Mammary epithelial cell (primary cell): ENCODE data around the gene NDUFA8.

ENCODE experiments used
- EZH2 ChIP-seq: IDR thresholded peaks from 2 replicates; pipeline ENCODE4 v1.6.1; 2012; ENCODE audit warnings: low read length, inconsistent platforms, borderline replicate concordance
- TF ChIP-seq, protein P1 (sequence below), 2 donors: IDR thresholded peaks in 1 of 2; conservative IDR thresholded peaks in 1 of 2; 2 replicates each; pipeline ENCODE4 v1.5.1; 2011 to 2012; ENCODE audit warnings: inconsistent platforms in 2 of 2, low read length in 2 of 2, mild to moderate bottlenecking in 2 of 2, control low read depth in 1 of 2, low read depth in 1 of 2; ENCODE audit not compliant: insufficient read depth in 1 of 2; ENCODE audit errors: extremely low read depth in 1 of 2

DNA sequence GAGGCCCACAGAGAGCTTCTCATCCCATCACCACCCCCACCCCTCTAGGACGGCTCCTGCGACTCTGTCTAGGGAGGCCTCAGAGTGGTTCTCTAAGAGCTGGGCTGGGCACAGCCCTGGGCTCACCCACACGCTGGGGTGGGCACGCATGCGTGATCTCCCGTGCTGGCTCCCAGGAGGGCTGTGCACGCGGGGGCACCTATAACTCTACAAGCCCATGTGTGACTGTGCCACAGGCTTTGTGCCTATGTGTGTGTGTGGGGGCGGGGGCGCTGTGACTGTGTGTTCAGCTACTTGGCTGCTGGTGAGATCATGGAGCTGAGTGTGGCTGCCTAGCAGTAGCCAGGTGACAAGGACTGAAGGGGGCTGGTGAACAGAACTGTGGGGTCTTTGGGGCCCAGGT, 32.2 kb downstream of the NDUFA8 start:
- TF ChIP-seq, protein P1, sequence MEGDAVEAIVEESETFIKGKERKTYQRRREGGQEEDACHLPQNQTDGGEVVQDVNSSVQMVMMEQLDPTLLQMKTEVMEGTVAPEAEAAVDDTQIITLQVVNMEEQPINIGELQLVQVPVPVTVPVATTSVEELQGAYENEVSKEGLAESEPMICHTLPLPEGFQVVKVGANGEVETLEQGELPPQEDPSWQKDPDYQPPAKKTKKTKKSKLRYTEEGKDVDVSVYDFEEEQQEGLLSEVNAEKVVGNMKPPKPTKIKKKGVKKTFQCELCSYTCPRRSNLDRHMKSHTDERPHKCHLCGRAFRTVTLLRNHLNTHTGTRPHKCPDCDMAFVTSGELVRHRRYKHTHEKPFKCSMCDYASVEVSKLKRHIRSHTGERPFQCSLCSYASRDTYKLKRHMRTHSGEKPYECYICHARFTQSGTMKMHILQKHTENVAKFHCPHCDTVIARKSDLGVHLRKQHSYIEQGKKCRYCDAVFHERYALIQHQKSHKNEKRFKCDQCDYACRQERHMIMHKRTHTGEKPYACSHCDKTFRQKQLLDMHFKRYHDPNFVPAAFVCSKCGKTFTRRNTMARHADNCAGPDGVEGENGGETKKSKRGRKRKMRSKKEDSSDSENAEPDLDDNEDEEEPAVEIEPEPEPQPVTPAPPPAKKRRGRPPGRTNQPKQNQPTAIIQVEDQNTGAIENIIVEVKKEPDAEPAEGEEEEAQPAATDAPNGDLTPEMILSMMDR (conservative IDR thresholded peaks at IDR 0.05 in 1 of 2, IDR thresholded peaks at IDR 0.05 in 1 of 2; ENCODE audit: extremely low read depth in 1 of 2, insufficient read depth in 1 of 2, low read depth in 1 of 2, low read length in 2 of 2), result no peak
- no peak for TF ChIP-seq EZH2
